ENCODE results near the gene ZBTB21. TPM values are rescaled to one million over a fixed set of nuclear protein-coding genes. Genes with fewer than 3 reads are reported as not detected.

The ZBTB21 gene
- total RNA-seq, 1 donor from 2014 or later, result 31.8 TPM

DNA sequence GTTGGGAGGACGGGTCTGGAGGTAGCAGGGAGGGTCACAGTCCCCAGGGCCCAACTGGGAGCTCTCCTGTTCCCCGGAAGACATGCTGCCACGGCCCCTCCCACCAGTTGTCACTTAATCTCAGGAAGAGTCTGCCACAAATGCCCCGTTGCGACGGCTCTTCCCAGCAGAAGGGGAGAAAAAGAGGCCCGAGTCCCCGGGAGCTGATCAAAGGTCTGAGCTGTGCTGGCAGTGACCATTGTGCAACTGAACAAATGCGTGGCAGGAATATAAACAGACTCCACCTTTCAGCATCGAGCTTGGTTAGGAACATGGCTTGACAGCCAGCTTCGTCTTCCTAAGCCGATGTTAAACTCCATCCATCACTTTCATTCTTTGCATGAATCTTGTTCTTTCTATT is 27.8 kb upstream of the ZBTB21 start:
- no peak overlapping the region for H3K4me3 Mint-ChIP-seq
- no peaks in the 10 kb centered on the region for H3K4me1 Mint-ChIP-seq (ENCODE audit: low read depth)
- H3K27ac Mint-ChIP-seq, result no peak overlapping the region
- intact Hi-C loops (cut with micrococcal nuclease), result no loop called here
- no peaks in the 10 kb centered on the region for H3K9me3 Mint-ChIP-seq
- no peaks in the 10 kb centered on the region for H3K36me3 Mint-ChIP-seq (ENCODE audit: low read depth)
- H3K27me3 Mint-ChIP-seq (ENCODE audit: insufficient read depth), result peaks cover 4% of the 10 kb centered on the region
- DNase-seq (ENCODE audit: low spot score), result no peak

DNA sequence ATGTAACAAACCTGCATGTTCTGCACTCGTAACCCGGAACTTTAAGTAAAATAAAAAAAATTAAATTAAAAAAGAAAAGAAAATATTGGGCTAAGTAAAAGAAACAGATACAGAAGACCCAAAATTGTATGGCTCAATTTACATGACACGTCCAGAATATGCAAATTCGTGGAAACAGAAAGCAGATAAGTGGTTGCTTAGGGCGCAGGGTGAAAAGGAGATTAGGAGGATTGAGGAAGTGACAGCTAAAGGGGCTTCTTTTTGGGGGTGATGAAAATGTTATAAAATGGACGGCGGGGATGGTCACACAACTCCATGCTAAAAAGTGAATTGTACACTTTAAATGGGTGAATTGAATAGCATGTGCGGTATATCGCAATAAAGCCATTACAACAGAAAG is 27.4 kb upstream of the ZBTB21 start:
- Mint-ChIP-seq H3K36me3 (ENCODE audit: low read depth) (no peaks in the 10 kb centered on the region), H3K4me1 (ENCODE audit: low read depth) (no peaks in the 10 kb centered on the region), H3K27me3 (ENCODE audit: insufficient read depth) (peaks cover 4% of the 10 kb centered on the region), H3K27ac (no peak overlapping the region), H3K4me3 (no peak overlapping the region), H3K9me3 (no peaks in the 10 kb centered on the region)
- no peak for DNase-seq (ENCODE audit: low spot score)
- intact Hi-C loops (cut with micrococcal nuclease), result no loop called here

DNA sequence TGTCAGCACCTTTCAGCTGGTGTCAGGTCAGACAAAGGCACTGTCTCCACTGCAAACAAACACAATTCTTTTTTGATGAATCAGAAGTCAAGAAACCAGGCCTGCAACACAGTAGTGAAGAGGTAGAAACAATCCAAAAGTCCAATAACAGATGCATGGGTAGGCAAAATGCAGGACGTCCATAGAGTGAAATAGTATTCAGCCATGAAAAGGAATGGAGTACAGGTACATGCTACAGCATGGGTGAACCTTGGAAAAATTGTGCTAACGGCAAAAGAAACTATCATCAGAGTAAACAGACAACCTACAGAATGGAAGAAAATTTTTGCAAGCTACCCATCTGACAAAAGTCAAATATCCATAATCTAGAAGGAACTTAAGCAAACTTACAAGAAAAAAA is 26.2 kb upstream of the ZBTB21 start:
- Mint-ChIP-seq H3K27ac (no peak overlapping the region), H3K36me3 (ENCODE audit: low read depth) (no peaks in the 10 kb centered on the region), H3K9me3 (no peaks in the 10 kb centered on the region), H3K27me3 (ENCODE audit: insufficient read depth) (peaks cover 4% of the 10 kb centered on the region), H3K4me3 (no peak overlapping the region), H3K4me1 (ENCODE audit: low read depth) (no peaks in the 10 kb centered on the region)
- intact Hi-C loops (cut with micrococcal nuclease), result no loop called here
- DNase-seq (ENCODE audit: low spot score), result no peak

DNA sequence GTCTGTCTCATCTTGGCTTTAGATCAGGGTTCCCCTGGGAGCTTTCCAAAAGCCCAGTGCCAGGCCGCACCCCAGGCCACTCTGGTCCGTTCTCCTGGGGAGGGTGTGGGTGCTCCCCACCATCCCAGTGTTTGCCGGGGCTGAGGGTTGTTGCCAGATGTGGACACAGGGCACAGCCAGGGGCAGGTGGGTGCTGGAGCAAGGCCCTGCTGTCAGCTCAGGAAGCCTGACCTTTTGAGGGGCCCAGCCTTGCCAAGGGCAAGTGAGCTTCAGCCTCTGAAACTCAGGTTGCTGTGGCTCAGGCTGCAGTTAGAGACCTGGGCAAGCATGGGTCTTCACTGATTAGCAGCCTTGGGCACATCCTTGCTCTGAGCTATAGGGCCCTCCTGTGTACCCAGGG is 22.8 kb upstream of the ZBTB21 start:
- DNase-seq (ENCODE audit: low spot score), result no peak
- Mint-ChIP-seq H3K36me3 (ENCODE audit: low read depth) (no peaks in the 10 kb centered on the region), H3K27ac (no peak overlapping the region), H3K4me1 (ENCODE audit: low read depth) (no peaks in the 10 kb centered on the region), H3K4me3 (no peak overlapping the region), H3K9me3 (no peaks in the 10 kb centered on the region), H3K27me3 (ENCODE audit: insufficient read depth) (peaks cover 4% of the 10 kb centered on the region)
- intact Hi-C loops (cut with micrococcal nuclease), result no loop called here

DNA sequence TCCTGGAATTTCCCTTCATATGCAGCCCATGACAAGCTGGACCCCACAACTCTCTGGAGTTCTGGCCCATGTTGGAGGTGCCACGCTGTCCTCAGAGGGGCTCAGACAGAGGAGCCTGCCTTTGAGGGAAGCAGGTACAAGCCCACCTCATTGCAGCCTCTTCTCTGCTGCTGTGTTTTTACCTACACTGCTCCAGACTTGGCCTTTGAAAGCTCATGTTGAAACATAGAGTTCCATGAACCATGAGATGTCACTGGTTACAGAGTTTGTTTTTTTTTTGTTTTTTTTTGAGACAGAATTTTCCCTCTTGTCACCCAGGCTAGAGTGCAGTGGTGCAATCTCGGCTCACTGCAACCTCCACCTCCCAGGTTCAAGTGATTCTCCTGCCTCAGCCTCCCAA is 22.1 kb upstream of the ZBTB21 start:
- H3K4me3 Mint-ChIP-seq, result no peak overlapping the region
- intact Hi-C loops (cut with micrococcal nuclease), result no loop called here

DNA sequence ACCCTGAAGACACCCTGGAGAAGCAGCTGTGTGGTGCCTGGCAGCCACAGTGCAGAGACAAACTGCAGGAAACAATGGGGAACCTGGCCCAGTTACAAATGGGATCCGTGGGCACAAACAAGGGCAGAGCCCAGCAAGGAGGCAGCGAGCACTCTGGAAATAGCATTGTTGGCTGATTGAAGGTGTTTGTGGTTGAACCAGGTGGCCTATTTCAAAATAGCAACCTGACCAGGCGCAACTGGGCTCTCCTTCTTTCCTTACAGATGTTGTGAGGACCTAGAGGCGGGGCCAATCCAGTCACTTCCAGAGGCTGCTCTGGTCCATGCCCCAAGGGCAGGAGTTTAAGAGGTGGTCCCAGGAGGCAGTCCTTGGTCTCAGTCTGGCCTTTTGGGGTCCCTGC is 21.7 kb upstream of the ZBTB21 start:
- Mint-ChIP-seq H3K27ac (no peak overlapping the region), H3K4me3 (no peak overlapping the region), H3K27me3 (ENCODE audit: insufficient read depth) (peaks cover 4% of the 10 kb centered on the region), H3K9me3 (no peaks in the 10 kb centered on the region), H3K4me1 (ENCODE audit: low read depth) (no peaks in the 10 kb centered on the region), H3K36me3 (ENCODE audit: low read depth) (no peaks in the 10 kb centered on the region)
- intact Hi-C loops (cut with micrococcal nuclease), result no loop called here
- DNase-seq (ENCODE audit: low spot score), result no peak

More for the DNA sequence above, 22.1 kb upstream of the ZBTB21 start:
- Mint-ChIP-seq H3K27ac (no peak overlapping the region), H3K4me1 (ENCODE audit: low read depth) (no peaks in the 10 kb centered on the region), H3K9me3 (no peaks in the 10 kb centered on the region), H3K36me3 (ENCODE audit: low read depth) (no peaks in the 10 kb centered on the region), H3K27me3 (ENCODE audit: insufficient read depth) (peaks cover 4% of the 10 kb centered on the region)
- DNase-seq (ENCODE audit: low spot score), result no peak

DNA sequence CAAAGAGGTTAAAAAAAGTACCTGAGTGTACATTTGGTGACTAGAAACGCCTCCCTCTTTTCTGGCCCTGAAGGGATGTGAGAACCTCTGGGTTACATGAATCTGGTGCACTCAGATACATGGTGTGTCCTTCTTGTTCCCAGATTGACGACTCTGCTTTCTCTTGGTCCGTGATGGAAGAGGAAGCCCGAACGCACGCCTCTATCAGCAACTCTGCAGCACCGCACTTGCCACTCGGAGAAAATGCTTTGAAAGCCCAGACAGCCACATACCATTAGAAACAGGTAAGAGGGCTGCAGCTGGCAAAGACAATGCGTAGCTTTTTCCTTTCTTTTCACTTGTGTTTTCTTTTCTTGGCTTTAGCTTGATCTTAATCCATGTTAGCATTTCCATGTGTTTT is 21.1 kb upstream of the ZBTB21 start:
- H3K27ac Mint-ChIP-seq, result no peak overlapping the region
- no peaks in the 10 kb centered on the region for H3K4me1 Mint-ChIP-seq (ENCODE audit: low read depth)
- H3K27me3 Mint-ChIP-seq (ENCODE audit: insufficient read depth), result peaks cover 4% of the 10 kb centered on the region
- no peak overlapping the region for H3K4me3 Mint-ChIP-seq
- no peak for DNase-seq (ENCODE audit: low spot score)
- H3K9me3 Mint-ChIP-seq, result no peaks in the 10 kb centered on the region
- intact Hi-C loops (cut with micrococcal nuclease), result no loop called here
- H3K36me3 Mint-ChIP-seq (ENCODE audit: low read depth), result no peaks in the 10 kb centered on the region

DNA sequence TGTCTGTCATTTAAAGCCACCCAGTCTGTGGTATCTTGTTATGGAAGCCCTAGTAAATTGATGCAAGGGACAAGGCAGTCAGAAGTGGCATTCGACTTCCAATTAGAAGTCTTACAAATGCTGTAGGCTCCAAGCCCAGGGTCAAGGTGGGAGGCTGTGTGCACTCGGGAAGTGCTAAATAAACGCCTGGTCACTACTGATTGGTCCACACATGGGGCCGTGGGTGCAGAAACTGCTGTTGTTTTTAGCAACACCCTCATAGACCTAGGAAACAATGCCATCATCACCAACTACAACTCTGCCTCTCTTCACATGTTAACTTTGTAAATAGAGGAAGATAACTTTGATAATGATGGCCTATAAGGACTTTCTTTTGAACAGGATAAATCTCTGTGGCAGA is 20.2 kb upstream of the ZBTB21 start:
- Mint-ChIP-seq H3K9me3 (no peaks in the 10 kb centered on the region), H3K4me1 (ENCODE audit: low read depth) (no peaks in the 10 kb centered on the region), H3K36me3 (ENCODE audit: low read depth) (no peaks in the 10 kb centered on the region), H3K27ac (no peak overlapping the region), H3K27me3 (ENCODE audit: insufficient read depth) (peaks cover 4% of the 10 kb centered on the region), H3K4me3 (no peak overlapping the region)
- DNase-seq (ENCODE audit: low spot score), result no peak
- intact Hi-C loops (cut with micrococcal nuclease), result no loop called here

DNA sequence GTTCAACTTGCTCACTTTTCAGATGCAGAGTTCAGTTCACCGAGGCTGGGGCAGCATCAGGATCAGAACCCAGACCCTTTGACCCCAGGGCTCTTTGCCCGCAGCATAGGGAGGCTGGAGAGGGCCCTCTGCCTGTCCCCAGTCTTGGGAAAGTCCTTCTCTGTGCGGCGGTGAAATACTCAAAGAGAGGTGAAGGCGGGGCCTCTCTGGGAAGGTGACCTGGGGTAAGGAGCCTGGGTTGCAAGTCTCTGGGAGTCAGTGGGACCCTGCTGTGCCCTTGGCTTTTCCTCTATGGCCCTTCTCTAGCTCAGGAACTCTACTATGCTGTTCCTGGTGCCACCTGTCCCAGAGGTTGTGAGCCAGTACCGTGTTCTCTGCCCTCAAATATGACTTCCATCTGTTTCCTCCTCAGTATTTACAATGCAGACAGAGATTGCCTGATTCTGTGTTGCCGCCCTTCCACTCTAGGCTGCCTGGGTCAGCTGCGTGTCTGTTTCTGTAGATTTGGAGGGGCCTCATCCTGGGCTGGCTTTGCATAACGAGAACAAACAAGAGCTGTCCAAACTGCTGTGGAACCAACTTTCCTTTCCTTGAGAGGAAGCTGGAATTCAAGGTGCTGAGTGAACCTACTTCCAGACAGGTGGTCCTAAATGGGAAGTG is 18.7 kb upstream of the ZBTB21 start:
- Mint-ChIP-seq H3K27ac (no peak overlapping the region), H3K27me3 (ENCODE audit: insufficient read depth) (no peaks in the 10 kb centered on the region), H3K9me3 (no peaks in the 10 kb centered on the region), H3K4me3 (no peak overlapping the region), H3K36me3 (ENCODE audit: low read depth) (no peaks in the 10 kb centered on the region), H3K4me1 (ENCODE audit: low read depth) (no peaks in the 10 kb centered on the region)
- intact Hi-C loops (cut with micrococcal nuclease), result no loop called here
- no peak for DNase-seq (ENCODE audit: low spot score)

DNA sequence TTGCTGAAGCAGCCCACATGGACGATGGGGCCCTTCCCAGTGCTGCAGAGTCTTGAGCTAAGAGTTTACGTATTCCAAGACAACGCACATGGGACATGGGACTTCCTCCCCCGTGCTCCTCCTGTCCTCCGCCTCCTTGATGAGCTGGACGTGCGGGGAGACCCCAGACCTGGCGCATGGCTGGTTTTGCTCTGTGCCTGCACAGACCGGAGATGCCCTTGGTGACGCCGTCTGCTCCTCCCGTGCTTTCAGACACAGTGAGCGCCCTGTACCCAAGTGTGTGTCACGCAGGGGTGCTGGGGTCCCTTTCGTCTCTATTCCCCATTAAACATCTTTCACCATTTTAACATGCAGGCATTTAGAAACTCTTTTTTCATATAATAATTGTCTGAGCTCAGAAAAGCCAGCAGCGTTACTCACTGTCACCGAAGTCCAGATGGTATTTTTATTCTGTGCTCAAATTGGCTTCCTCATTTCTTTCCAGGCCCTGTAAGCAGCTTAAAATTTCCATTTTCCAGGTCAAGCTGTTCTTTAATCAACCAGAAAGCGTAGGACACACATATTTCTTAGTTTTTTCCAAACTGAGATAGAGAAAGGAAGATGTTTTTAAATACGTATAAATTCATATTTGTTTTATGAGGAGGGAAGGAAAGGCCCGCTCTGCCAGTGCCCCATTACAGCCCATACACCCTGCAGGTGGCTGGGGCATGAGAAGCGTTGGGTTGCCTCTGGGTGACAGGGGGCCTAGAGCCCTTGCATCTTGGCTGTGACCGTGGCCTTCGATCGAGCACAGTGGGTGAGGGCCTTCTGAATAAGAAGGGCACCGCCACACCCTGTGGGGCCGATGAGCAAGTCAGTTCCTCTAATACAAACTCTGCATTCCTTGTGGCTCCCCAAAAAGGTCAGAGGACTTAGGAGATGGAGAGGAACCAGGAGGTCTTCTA is 17.9 kb upstream of the ZBTB21 start:
- H3K27ac Mint-ChIP-seq, result no peak overlapping the region
- no peaks in the 10 kb centered on the region for H3K36me3 Mint-ChIP-seq (ENCODE audit: low read depth)
- H3K27me3 Mint-ChIP-seq (ENCODE audit: insufficient read depth), result no peaks in the 10 kb centered on the region
- H3K4me3 Mint-ChIP-seq, result no peak overlapping the region
- intact Hi-C loops (cut with micrococcal nuclease), result no loop called here
- no peaks in the 10 kb centered on the region for H3K9me3 Mint-ChIP-seq
- no peaks in the 10 kb centered on the region for H3K4me1 Mint-ChIP-seq (ENCODE audit: low read depth)
- DNase-seq (ENCODE audit: low spot score), result no peak

DNA sequence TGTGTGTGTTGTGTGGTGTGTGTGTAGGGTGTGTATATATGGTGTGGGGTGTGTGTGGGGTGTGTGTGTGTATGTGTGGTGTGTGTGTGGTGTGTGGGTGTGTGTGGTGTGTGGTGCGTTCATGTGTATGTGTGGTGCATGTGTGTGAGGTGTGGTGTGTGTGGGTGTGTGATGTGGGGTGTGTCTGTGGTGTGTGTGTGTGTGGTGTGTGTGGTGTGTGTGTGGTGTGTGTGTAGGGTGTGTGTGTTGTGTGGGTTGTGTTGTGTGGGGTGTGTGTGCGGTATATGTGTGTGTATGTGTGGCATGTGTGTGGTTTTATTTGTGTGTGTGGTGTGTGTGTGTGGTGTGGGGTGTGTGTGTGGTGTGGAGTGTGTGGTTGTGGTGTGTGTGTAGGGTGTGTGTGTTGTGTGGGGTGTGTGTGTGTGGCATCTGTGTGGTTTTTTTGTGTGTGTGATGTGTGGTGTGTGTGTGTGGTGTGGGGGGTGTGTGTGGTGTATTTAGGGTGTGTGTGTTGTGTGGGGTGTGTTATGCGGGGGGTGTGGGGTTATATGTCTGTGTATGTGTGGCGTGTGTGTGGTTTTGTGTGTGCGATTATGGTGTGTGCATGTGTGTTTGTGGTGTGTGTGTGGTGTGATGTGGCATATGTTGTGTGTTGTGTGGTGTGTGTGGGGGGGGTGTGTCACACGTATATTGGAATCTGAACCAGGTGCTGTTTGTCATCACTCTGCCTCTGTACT is 17.1 kb upstream of the ZBTB21 start:
- Mint-ChIP-seq H3K27me3 (ENCODE audit: insufficient read depth) (no peaks in the 10 kb centered on the region), H3K4me3 (no peak overlapping the region), H3K4me1 (ENCODE audit: low read depth) (no peaks in the 10 kb centered on the region), H3K9me3 (no peaks in the 10 kb centered on the region), H3K36me3 (ENCODE audit: low read depth) (no peaks in the 10 kb centered on the region), H3K27ac (no peak overlapping the region)
- intact Hi-C loops (cut with micrococcal nuclease), result no loop called here
- DNase-seq (ENCODE audit: low spot score), result no peak

DNA sequence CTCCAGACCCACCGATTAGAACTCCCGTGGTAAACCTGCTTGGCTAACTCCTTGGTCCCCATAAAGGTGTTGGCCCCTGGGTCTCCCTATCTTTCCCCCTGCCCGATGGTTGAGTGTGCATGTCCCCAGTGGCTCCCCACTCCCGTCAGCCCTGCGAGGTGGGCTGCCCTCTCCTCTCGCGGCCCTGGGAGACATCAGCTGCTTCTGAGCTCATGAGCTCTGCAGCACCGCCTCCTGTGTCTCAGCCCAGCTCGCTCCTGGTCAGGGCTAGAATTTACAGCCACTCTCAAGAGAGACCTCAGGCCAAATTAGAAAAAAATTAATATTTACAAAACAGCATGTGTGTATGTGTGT is 15.9 kb upstream of the ZBTB21 start:
- Mint-ChIP-seq H3K9me3 (no peaks in the 10 kb centered on the region), H3K4me1 (ENCODE audit: low read depth) (no peaks in the 10 kb centered on the region), H3K27me3 (ENCODE audit: insufficient read depth) (no peaks in the 10 kb centered on the region), H3K36me3 (ENCODE audit: low read depth) (no peaks in the 10 kb centered on the region), H3K4me3 (no peak overlapping the region), H3K27ac (no peak overlapping the region)
- intact Hi-C loops (cut with micrococcal nuclease), result no loop called here
- DNase-seq (ENCODE audit: low spot score), result no peak

Measured in activated T-helper 1 cell treated with anti-CD3 and anti-CD28 coated beads, Interleukin-12 subunit alpha, Interleukin-12 subunit beta, Interleukin-2, Interleukin-4 antibody, amounts not matched to agents 30 ng/mL and 10 ng/mL and 1 ng/mL, durations not matched to agents 14 hours and 24 hours and 36 hours (primary cell).